T-helper 9 cell (primary cell): ENCODE data around the gene ROGDI.
"Not testable (repeated sequence)": the region's sequence is repeated elsewhere in the genome, so short reads cannot be mapped to it uniquely, and the experiment has no call there.

Experiments
- DNase-seq: peaks from one replicate; pipeline ENCODE4 v3.0.0-alpha.2; 2020

The ROGDI gene

GRCh38 chr16:4790261-4790660 lies 12.2 kb downstream of the ROGDI start:
- DNase-seq, result no peak

- no peak for DNase-seq
Observed at GRCh38 chr16:4788910-4789309, 13.5 kb downstream of the ROGDI start.

- no peak for DNase-seq
Observed at GRCh38 chr16:4788489-4788889, 13.9 kb downstream of the ROGDI start.

- DNase-seq, result no peak
Observed at GRCh38 chr16:4787627-4788482, 14.6 kb downstream of the ROGDI start, which contains the start of gene SEPTIN12. TSS of gene SEPTIN12 (minus strand) at chr16:4788345. CDS start at chr16:4787645, 700 bp downstream.

GRCh38 chr16:4787068-4787467 lies 15.4 kb downstream of the ROGDI start:
- no peak for DNase-seq

GRCh38 chr16:4785758-4786433 lies 16.5 kb downstream of the ROGDI start:
- no peak for DNase-seq

- not testable (repeated sequence) for DNase-seq
Observed at GRCh38 chr16:4784444-4784987, 17.9 kb downstream of the ROGDI start.

- no peak for DNase-seq
Observed at GRCh38 chr16:4783951-4784336, 18.5 kb downstream of the ROGDI start.

- no peak for DNase-seq
Observed at GRCh38 chr16:4783251-4783950, 19.0 kb downstream of the ROGDI start.

GRCh38 chr16:4780235-4780634 lies 22.2 kb downstream of the ROGDI start:
- DNase-seq, result no peak

- no peak for DNase-seq
Observed at GRCh38 chr16:4778050-4778392, 24.4 kb downstream of the ROGDI start.

- DNase-seq, result no peak
Observed at GRCh38 chr16:4777339-4778049, 24.9 kb downstream of the ROGDI start.

GRCh38 chr16:4776141-4776705 lies 26.2 kb downstream of the ROGDI start:
- no peak for DNase-seq

GRCh38 chr16:4775005-4775404 lies 27.4 kb downstream of the ROGDI start:
- no peak for DNase-seq

- DNase-seq, result no peak
Observed at GRCh38 chr16:4772351-4772750, 30.1 kb downstream of the ROGDI start.

- DNase-seq, result no peak
Observed at GRCh38 chr16:4771646-4772045, 30.8 kb downstream of the ROGDI start.

- DNase-seq, result no peak
Observed at GRCh38 chr16:4769306-4769638, 33.2 kb downstream of the ROGDI start.

GRCh38 chr16:4768549-4769305 lies 33.7 kb downstream of the ROGDI start:
- peak; percentile 72 for DNase-seq

- no peak for DNase-seq
Observed at GRCh38 chr16:4767872-4768548, 34.4 kb downstream of the ROGDI start.

GRCh38 chr16:4766875-4767628 lies 35.4 kb downstream of the ROGDI start, which contains the start of gene ZNF500:
TSS of gene ZNF500 (minus strand) at chr16:4767162. CDS start at chr16:4765978, 1,184 bp downstream.
- peak; percentile 92 for DNase-seq
